Prostate gland (tissue), 1 donor: ENCODE measurements around the gene SZRD1.

Source experiments
- POLR2A ChIP-seq: fragments of 450-650 bp; IDR thresholded peaks from one replicate; pipeline ENCODE4 v1.6.1; 2016; ENCODE audit warnings: antibody characterized with exemption, mild to moderate bottlenecking
- POLR2AphosphoS5 ChIP-seq: sonication (generic); formaldehyde crosslinking; IDR thresholded peaks from one replicate; pipeline ENCODE4 v1.6.1; 2017; ENCODE audit warnings: antibody characterized with exemption

GRCh38 chr1:16443975-16444770 lies 77.1 kb downstream of the SZRD1 start:
- TF ChIP-seq POLR2A, result no peak
- TF ChIP-seq POLR2AphosphoS5, result no peak
